ENCODE data around the gene MMD2.
"Not testable (repeated sequence)": the region's sequence is repeated elsewhere in the genome, so short reads cannot be mapped to it uniquely, and the experiment has no call there.

The MMD2 gene

DNA sequence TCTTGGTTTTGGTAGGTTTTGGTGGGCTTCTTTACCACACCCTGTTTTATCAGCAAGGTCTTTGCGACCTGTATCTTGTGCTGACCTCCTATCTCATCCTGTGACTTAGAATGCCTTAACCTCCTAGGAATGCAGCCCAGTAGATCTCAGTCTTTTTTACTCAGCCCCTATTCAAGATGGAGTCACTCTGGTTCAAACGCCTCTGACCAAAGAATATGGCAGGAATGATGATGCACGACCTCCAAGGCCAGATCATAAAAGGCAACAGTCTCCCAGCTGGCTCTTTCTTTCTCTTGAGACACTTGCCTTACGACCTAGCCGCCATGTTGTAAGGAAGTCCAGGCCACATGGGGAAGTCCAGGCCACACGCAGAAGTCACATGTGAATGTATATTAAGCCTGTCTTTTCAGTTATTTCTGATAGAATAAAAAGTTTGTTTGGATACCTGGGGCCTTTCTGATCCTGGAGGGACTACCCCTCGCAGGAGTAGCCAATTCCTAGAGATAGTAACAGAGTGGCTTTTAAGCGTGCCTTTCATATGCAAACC, 65.0 kb downstream of the MMD2 start:
- no peak for DNase-seq (ENCODE audit: low read depth)

DNA sequence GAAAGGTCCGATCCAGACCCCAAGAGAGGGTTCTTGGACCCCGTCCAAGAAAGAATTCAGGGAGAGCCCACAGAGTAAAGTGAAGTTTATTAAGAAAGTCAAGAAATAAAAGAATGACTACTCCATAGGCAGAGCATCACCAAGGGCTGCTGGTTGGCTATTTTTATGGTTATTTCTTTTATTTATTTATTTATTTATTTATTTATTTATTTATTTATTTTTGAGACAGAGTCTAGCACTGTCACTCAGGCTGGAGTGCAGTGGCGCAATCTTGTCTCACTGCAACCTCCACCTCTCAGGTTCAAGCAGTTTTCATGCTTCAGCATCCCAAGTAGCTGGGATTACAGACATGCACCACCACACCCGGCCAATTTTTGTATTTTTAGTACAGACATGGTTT, 65.8 kb downstream of the MMD2 start:
- DNase-seq (ENCODE audit: low read depth): not testable (repeated sequence)

DNA sequence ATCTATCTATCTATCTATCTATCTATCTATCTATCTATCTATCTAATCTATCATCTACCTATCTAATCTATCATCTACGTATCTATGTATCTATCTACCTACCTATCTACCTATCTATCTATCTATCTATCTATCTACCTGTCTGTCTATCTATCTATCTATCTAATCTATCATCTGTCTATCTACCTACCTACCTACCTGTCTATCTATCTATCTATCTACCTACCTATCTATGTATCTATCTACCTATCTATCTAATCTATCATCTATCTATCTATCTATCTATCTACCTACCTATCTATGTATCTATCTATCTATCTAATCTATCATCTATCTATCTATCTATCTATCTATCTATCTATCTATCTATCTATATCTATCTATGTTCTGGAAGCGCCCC, 67.5 kb downstream of the MMD2 start:
- not testable (repeated sequence) for DNase-seq (ENCODE audit: low read depth)

DNA sequence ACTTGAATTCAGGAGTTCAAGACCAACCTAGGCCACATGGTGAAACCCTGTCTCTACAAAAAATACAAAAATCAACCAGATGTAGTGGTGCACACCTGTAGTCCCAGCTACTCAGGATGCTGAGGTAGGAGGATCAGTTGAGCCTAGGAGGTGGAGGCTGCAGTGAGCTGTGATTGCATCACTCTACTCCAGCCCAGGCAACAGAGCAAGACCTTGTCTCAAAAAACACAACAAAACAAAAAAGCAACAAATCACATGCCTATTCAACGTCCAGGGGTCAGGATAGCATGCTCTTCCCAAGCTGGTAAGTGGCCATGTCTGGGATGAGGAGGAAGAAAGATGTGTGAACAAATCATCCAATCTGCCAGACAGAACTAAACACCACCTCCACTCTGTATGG, 69.3 kb downstream of the MMD2 start:
- no peak for DNase-seq (ENCODE audit: low read depth)

DNA sequence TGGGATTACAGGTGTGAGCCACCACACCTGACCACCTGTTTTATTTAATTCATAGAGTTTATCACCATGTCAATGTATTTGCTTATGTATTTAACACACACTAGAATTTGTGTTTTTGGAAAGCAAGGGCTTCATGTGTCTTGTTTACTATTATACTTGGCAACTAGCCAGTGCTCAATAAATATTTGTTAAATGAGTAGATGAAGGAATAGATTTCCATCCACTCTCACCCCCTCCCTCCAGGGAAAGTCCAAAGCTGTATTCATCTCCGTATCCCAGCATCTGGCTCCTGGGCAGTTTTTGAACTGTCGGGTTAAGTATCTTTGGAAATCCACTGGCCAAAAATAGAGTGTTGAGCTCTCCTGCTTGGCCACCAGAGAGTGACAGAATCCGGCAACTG, 70.8 kb downstream of the MMD2 start:
- no peak for DNase-seq (ENCODE audit: low read depth)

DNA sequence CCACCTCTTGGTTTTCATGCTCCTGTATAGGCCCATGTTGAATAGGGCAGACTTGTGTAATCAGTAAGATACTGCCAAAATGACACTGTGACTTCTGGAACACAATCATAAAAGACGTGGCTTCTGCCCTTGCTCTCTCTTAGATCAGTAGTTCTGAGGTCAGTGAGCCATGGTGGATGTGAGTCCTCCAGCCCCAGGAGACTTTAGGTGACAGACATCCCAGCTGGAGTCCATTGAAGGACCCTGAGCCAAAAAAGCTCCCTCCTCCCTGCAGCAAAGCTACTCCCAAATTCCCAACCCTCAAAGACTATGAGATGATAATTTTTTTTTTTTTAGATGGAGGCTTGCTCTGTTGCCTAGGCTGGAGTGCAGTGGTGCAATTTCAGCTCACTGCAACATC, 72.3 kb downstream of the MMD2 start:
- DNase-seq (ENCODE audit: low read depth): no peak

DNA sequence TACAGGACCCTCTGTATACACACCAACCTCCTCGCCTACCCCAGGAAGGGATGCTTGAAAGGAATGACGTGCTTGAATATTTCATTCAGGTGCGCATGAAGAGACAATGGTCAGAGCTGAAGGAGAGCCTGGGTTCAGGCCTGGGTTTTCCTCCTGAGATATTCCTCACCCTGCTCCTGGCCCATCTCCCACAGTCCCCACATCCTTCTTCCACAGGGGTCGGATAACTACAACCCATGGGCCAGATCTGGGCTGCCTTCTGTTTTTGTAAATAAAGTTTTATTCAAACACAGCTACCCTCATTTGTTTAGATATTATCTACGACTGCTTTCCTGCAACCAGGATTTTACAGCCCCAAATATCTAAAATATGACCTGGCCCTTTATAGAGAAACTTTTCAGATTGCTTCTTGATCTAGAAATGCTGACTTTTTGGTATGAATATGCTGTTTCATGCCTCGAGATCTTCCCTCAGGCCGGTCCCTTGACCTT, 73.6 kb downstream of the MMD2 start:
- no peak for DNase-seq (ENCODE audit: low read depth)

DNA sequence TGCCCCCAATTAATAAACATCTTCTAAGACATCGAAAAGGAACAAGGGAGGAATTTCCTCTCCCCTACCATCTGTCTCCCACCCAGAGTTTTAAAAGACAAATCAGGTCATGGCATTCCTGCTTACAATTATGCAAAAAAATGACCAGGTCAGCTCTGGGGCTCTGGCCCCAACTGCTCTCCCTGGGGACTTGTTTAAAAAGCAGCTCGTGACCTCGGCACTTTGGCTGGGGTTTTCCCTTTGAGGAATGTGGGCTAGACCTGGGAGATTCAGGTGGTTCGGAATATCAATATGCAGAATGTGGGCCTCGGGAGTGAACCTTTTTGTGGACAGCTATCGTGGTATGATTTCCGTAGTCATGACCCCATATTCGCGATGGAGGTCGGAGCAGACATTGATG, 74.8 kb downstream of the MMD2 start:
- DNase-seq (ENCODE audit: low read depth): no peak

DNA sequence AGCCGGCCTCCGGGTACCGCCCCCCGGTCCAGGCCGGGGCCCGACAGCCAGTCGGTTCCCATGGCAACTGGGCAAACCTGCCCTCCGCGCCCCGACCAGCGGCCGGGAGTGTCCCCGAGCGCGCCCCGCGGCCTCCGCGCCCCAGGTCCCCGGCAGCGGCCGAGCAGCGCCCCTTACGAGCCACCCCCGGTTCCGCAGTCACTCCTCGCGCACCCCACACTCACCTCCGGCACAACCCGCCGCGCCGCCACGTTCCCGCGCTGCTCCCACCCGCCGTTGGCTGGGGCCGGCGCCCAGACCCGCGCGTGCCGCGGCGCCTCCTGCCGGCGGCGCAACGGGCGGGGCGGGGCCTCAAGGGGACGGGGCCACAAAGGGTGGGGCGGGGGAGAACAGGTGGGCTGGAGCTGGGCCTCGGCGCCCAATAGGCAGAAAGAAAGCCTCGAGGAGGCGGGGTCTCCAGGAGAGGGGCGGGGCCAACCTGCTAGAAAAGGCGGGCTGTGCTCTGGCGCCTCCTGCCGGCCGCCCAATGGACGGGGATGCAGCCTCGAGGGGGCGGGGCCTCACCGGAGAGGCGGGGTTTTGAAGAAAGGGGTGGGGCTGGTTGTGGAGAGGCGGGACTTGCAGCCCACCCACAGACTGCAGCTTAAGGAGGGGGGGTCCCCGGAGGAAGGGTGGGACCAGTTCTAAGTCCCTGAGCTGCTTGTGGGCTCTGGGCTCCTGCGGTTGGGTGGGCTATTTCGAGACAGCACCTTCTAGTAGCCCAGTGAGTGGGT, 75.4 kb downstream of the MMD2 start, which contains the start of gene RADIL:
RADIL (minus strand) TSS at position 345 of the 773 bp plus-strand sequence. CDS start 5,577 bp downstream, outside the sequence.
- DNase-seq (ENCODE audit: low read depth): peak; percentile 76

DNA sequence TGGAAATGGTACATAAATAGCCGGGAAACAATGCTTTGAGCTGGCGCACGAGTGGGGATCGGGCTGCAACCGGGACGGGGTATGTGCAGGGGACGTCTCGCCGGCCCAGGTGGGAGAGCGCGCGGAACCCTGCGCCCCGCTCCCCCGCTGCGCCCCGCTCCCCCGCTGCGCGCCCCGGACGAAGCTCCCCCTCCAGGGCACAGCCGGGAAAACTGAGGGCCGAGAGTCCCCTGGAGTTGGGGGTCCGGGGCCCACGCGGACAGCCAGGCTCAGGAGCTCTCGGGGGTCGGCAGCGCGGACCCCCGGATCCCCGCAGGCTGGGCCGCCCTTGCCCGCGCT, 76.0 kb downstream of the MMD2 start:
- no peak for DNase-seq (ENCODE audit: low read depth)

DNA sequence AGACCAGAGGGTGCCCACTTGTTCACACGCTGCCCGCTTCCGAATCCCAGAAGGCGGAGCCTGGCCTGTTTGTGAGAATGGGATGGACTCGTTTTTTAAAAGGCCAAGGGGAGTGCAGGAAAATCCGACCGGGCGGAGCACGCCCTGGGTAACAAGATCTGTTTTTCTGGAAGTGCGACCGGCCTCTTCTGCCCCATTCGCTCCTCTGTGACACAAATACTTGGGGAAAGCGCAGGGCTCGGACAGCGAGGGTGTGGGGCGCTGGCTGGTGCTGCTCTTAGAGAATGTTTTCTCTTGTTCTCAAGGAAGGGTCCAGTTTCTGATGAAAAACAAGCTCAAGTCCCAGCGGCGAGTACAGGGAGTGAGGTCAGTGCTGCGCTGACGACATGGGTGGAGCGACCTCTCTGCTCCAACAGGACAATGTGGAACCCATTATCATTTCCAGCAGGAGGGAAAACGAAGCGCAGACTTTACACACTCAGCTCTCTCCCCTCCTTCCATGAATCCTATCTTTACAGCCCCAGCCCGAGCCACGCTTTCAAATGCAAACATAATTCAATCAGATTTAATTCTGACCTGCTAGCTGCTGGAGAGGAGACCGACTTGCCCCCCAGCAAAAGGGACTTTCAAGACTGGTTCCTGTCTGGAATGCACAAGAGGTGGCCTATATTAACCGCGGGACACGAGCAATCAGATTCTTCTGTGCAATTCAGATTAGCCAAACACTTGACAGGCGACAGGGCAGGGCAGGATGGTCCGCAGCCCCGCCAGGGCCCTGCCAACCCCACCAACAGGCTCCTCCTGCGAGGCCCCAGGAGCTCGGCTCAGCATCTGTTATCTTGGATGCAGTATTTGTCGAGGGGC, 76.6 kb downstream of the MMD2 start:
- no peak for DNase-seq (ENCODE audit: low read depth)

DNA sequence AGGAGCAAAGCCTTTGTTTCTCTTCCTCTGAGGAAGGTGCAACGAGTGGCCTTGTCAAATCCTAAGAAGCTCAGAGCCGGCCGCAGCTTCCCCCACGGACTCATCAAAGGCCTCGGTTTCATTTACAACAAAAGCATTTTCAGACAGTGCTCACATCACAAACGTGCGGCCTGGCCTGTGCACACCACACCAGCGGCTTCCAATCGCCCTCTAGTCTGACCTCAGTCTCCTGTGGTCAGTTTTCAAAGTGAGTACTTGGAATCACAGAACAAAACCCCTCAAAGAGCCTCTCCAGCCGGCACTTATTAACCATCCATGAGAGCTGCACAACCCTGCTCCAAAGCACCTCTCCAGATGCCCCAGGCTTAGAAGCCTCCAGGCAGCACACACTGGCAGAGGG, 78.8 kb downstream of the MMD2 start:
- no peak for DNase-seq (ENCODE audit: low read depth)

DNA sequence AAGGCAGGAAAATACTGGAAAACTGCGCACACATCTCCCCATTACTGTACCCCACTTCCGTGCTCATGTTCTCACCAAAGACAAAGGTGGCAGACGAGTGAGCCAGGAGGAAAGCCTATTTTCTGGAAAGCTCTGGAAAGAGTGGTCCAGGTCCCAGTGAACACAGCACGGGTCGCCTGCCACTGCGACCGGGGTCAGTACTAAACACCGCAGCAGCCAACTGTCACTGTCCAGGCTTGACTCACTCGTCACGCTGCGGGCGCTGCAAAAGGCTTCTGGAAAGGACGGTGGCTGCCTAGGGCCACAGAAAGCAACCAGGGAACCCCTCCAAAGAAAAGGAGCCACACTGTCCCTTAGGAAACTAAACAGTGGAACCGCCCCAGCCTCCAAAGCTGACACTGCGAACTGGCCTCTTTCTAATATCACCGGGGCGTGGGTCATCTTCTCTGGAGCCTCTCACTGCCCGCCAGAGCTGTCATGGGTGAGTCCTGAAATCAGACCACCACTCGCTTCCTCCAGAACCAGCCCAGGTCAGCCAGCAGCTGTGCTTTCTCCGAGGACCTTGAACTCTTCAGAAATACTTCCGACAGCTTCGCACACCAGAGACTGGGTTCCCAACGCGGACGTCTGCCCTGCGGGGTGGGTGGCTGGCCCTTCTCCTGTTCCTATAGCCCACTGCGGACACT, 79.4 kb downstream of the MMD2 start:
- no peak for DNase-seq (ENCODE audit: low read depth)

DNA sequence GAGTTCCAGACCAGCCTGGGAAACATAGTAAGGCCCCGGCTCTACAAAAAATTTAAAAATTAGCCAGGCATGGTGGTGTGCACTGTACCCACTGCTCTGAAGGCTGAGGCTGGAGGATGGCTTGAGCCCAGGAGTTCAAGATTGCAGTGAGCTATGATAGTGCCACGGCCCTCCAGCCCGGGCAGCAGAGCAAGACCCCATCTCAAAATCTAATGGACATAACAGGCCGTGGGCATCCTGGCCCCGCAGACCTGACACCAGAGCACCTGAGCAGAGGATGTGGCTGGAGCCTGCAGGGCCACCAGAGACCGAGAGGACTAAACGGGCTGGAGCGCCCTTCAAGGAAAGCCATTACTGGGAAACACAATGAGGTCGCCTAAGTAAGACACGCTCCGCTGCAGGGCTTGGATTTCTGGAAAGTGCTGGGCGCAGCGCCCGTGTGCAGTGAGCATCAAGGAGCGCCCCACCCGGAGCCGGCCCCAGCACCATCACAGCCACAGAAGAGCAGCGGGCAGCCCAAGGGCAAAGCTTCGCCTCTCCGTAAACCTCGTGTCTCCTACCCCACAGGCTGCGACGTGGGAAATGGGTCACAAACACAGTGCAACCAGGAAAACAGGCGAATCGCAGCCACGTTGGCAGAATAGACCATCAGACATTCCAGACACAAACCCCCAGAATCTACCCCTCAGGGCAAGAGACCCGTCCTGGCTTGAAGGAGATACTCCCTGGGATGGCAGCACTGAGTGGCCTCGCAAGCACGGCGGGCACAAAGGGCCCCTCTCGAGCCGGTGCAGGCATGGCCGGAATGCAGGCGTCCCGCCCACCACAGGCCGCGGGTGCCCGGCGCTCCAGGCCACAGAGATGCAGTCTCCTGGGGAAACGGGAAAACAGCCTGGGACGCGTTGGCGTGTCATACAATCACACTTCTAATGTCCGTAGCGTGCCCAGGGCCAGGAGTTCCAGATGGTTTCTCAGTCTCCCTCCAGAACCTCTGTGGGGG, 80.4 kb downstream of the MMD2 start:
- DNase-seq (ENCODE audit: low read depth): no peak

DNA sequence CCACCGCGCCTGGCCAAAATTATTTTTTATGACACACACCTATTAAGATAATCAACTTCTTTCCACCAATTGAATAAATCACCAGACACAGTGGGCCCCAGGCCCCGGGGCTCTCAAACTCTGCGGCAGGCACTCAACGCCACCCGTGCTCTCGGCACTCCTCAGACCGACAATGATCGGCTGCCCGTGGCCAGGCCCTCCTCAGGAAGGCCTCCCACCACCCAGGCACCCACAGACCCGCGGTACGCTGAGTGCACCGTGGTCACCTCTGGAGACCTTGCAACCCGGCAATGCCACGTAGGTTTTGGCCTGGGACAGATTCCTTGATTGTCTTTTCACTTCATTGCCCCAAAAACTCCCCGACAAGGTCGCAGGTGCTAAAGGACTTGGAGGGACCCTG, 82.4 kb downstream of the MMD2 start:
- no peak for DNase-seq (ENCODE audit: low read depth)

DNA sequence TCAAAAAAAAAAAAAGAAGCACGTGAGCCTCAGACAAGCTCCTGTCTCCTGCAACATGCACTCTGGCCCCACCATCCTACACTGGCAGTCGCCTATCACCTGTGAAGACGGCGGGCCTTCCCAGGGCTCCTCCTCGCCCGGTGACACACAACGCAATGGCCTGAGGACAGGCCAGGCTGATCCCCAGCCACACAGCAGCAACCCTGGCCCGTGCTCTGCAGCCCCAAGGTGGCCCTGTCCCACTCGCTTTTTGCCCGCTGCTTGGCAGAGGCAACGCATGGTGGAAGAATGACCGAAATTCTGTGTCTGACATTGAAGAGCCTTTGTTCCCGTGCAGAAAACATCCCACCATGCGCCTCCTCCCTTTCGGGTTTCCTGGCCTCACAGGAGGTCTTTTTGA, 83.6 kb downstream of the MMD2 start:
- DNase-seq (ENCODE audit: low read depth): no peak

DNA sequence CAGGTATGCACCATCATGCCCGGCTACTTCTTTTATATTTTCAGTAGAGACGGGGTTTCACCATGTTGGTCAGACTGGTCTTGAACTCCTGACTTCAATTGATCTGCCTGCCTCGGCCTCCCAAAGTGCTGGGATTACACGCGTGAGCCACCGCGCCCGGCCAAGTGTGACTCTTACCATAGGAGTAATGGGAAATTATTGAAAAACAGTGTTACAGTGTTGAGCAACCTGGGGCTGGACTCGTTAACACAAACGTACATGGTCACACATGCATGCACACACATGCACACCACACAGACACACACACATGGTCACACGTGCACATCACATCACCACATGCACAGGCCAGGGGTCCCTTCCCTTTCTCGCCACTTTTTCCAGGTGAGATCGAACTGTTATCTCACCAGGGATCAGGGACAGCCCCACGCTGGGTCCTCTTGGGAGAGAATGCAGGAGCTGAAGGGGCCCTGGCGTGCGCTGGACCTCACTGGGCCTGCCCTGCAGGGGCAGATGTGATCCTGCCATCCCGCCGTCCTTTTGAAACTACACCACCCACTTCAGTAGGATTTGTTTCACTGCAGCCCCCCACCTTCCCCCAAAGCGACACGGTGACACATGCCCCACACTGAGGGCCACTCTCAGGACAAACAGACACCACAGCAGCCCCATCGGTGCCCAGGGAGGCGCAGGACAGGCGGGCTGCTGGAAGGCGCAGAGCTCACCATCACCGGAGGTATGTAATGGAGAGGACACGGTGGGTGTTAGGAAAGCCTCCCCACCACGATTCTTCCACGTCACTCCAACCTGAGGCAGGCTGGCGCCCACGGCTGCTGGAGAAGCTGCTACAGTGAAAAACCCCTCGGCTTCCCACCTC, 85.7 kb downstream of the MMD2 start:
- DNase-seq (ENCODE audit: low read depth): no peak

DNA sequence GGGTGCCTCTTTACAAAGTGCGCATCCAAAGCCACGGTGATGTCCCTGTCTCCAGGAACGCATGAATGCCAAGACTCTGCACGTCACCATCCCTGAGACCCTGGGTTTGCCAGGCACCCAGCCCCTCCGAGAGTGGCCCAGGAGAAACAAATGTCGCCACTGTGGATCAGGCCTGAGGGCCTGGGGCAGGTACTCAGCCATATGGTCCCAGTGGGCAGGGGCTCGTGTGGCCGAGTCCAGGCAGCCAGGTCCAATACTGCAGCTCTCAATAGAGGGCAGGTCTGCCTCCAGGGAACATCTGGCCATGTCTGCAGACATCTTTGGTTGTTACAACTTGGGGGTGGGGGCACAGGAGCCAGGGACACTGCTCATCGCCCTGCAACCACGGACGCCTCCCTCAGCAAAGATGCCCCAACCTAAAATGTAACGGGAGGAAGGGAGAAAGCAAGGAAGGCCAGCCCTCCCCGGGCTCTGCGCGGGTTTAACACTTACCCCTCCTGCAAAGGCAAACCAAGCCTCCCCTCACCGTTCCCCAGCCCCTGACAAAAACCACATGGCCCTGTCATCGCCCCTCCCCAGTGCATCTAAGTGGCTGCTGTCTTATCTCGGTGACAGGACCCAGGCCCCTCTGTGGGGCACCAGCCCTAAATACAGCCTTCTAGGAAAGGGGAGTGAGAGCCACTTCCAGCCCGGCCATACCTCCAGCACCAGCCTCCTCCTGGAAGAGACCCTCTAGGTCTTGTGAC, 86.9 kb downstream of the MMD2 start:
- no peak for DNase-seq (ENCODE audit: low read depth)

DNA sequence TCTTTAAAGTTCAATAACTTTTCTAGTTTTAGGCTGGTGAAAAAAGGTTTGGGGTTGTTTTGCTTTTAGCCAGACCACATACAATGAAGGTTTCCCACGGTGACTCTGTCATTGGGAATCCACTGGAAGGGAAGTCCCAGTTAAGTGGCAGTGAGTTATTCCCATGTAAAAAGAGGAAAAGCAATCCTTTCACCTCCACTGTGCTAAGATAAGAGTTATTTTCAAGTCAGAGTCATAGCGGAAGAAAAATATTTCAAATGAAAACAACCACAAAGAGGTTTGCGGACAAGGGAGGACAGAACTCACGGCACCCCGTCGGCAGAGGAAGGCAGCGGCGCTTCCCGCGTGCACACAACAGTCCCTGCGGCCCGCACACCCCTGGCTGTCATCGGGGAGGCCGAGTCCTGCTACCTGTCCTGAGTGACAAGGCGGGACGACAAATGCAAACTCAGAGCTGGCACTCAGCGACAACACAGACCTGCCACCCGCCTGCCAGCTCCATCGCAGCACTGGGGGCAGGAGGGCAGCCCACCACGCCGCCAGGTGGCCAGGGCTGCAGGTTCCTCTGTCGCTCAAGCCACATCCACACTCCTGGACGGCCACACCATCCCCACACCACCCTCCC, 87.8 kb downstream of the MMD2 start:
- no peak for DNase-seq (ENCODE audit: low read depth)

All from CMK (cell line).